Cerebellar nuclear complex (tissue), 1 donor: ENCODE results near the gene CPO.

Experiments used
- DNase-seq, 2 experiments: peaks; one replicate each; lab custom pipeline; 2025; lab: John Stamatoyannopoulos, UW

Gene CPO

GRCh38 chr2:206971805-206972204 lies 32.5 kb downstream of the CPO start:
- DNase-seq = no peak

GRCh38 chr2:206974551-206974950 lies 35.2 kb downstream of the CPO start:
- no peak for DNase-seq

GRCh38 chr2:206978746-206979145 lies 39.4 kb downstream of the CPO start:
- DNase-seq = no peak

GRCh38 chr2:206979365-206979764 lies 40.0 kb downstream of the CPO start:
- no peak for DNase-seq

GRCh38 chr2:206979922-206980321 lies 40.6 kb downstream of the CPO start:
- no peak for DNase-seq

- DNase-seq = no peak
Observed at GRCh38 chr2:206980413-206980812, 41.1 kb downstream of the CPO start.

- peak in 1 of 2 experiments; percentile 47 for DNase-seq
Observed at GRCh38 chr2:206981086-206981674, 41.9 kb downstream of the CPO start.

- DNase-seq = peak in 1 of 2 experiments; percentile 62
Observed at GRCh38 chr2:206981739-206982340, 42.5 kb downstream of the CPO start.

GRCh38 chr2:206982360-206982955 lies 43.1 kb downstream of the CPO start:
- no peak for DNase-seq

- peak in 1 of 2 experiments; percentile 29 for DNase-seq
Observed at GRCh38 chr2:206983161-206983859, 44.0 kb downstream of the CPO start.

- DNase-seq = no peak
Observed at GRCh38 chr2:206984206-206984605, 44.9 kb downstream of the CPO start.

GRCh38 chr2:206986943-206987342 lies 47.6 kb downstream of the CPO start:
- DNase-seq = no peak

GRCh38 chr2:206987810-206988209 lies 48.5 kb downstream of the CPO start:
- no peak for DNase-seq

- no peak for DNase-seq
Observed at GRCh38 chr2:206988884-206989283, 49.6 kb downstream of the CPO start.

GRCh38 chr2:206989311-206989710 lies 50.0 kb downstream of the CPO start:
- no peak for DNase-seq

- no peak for DNase-seq
Observed at GRCh38 chr2:206990360-206990759, 51.0 kb downstream of the CPO start.

GRCh38 chr2:206991070-206991469 lies 51.8 kb downstream of the CPO start:
- no peak for DNase-seq

- DNase-seq = no peak
Observed at GRCh38 chr2:206993396-206993911, 54.1 kb downstream of the CPO start.

- no peak for DNase-seq
Observed at GRCh38 chr2:206993964-206994363, 54.6 kb downstream of the CPO start.

- no peak for DNase-seq
Observed at GRCh38 chr2:206996556-206997065, 57.3 kb downstream of the CPO start.

- no peak for DNase-seq
Observed at GRCh38 chr2:207008105-207008990, 69.0 kb downstream of the CPO start.

- DNase-seq = no peak
Observed at GRCh38 chr2:207012461-207012860, 73.1 kb downstream of the CPO start.
